Measurements from ENCODE around the gene INSIG1. TPM values are rescaled to one million over a fixed set of nuclear protein-coding genes. Genes with fewer than 3 reads are reported as not detected.

Gene INSIG1
- total and polyA plus RNA-seq, 2 of the 4 experiments (the other 2 are of a cell fraction) = 19.0 to 26.0 TPM

DNA sequence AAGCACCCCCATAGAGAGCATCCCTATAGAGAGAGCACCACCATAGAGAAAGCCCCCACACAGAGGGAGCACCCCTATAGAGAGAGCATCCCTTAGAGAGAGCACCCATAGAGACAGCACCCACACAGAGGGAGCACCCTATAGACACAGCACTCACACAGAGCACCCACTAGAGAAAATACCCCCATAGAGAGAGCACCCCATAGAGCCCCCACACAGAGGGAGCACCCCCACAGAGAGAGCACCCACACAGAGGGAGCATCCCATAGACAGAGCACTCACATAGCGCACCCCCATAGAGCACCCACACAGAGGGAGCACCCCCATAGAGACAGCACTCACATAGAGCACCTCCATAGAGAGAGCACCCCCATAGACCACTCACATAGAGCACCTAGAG, 48.6 kb downstream of the INSIG1 start:
- DNase-seq (no peak), ATAC-seq (ENCODE audit: low read depth) (no peak)
- H3K4me3 ChIP-seq (ENCODE audit: insufficient read depth, low read depth, low read length) = no peak overlapping the region
- in situ Hi-C loops (cut with MboI; ENCODE audit: low sequenced_read_pairs) (loop anchor here (10.0 kb wide), 2 partner anchors 151 to 421 kb away; no protein-coding TSS in a partner anchor), intact Hi-C loops (cut with micrococcal nuclease) (loop anchor here (10.0 kb wide), 1 partner anchor 341 kb away; the partner anchor contains the start of gene PAXIP1), dilution Hi-C loops (cut with HindIII; ENCODE audit: low sequenced_read_pairs, unreplicated experiment) (no loop called here)
- no peak overlapping the region for H3K14ac ChIP-seq (replicated peaks; ENCODE audit: low read depth, low read length)
- no TSS peak for BruUV-seq (replicated peaks)
- no peak overlapping the region for H3K56ac ChIP-seq (ENCODE audit: extremely low read depth, insufficient read depth, low read length)
- ChIA-PET CTCF (no interaction called here), POLR2A (ENCODE audit: unreplicated experiment) (no interaction called here)
- no peak overlapping the region for H2BK5ac ChIP-seq (ENCODE audit: low read depth, low read length, poor library complexity, severe bottlenecking)
- no peak overlapping the region for H2AFZ ChIP-seq (replicated peaks; ENCODE audit: low read length, poor library complexity)
- H3K9me1 ChIP-seq (ENCODE audit: insufficient read depth, low read length) = no peaks in the 10 kb centered on the region
- no peak overlapping the region for H4K8ac ChIP-seq (ENCODE audit: low read depth in 2 of 2, low read length in 2 of 2)
- H3K27me3 ChIP-seq (ENCODE audit: control insufficient read depth, insufficient read depth, low read length) = no peaks in the 10 kb centered on the region
- H2BK120ac ChIP-seq (ENCODE audit: low read depth, low read length) = no peak overlapping the region
- H3K9me3 ChIP-seq (ENCODE audit: control insufficient read depth, insufficient read depth, low read length) = no peaks in the 10 kb centered on the region
- H3K79me1 ChIP-seq (ENCODE audit: low read depth in 1 of 2, low read length in 2 of 2) = no peaks in the 10 kb centered on the region
- H3K23ac ChIP-seq (ENCODE audit: low read depth, low read length) = no peak overlapping the region
- no CpG with 5 or more reads among the region's 1 CpG for WGBS, 2 experiments (ENCODE audit: extremely low coverage in 2 of 2, insufficient read length in 1 of 2)
- H2AK5ac ChIP-seq (ENCODE audit: low read depth, low read length) = no peak overlapping the region
- H3K4ac ChIP-seq (ENCODE audit: low read depth, low read length) = no peak overlapping the region
- H4K5ac ChIP-seq (ENCODE audit: low read depth, low read length) = no peak overlapping the region
- no peak overlapping the region for H4K91ac ChIP-seq (ENCODE audit: insufficient read depth, low read depth, low read length)
- H3K27ac ChIP-seq (ENCODE audit: insufficient read depth, low read length) = no peak overlapping the region
- H2BK15ac ChIP-seq (ENCODE audit: low read depth, low read length) = no peak overlapping the region
- no peak overlapping the region for H2AK9ac ChIP-seq (replicated peaks; ENCODE audit: low read depth, low read length, poor library complexity)
- H3K4me1 ChIP-seq (ENCODE audit: control insufficient read depth, insufficient read depth, low read length) = no peaks in the 10 kb centered on the region
- H3K36me3 ChIP-seq (ENCODE audit: control insufficient read depth, insufficient read depth, low read length) = no peaks in the 10 kb centered on the region
- TF ChIP-seq POLR2A (IDR thresholded peaks at IDR 0.05; ENCODE audit: low read depth, low read length) (no peak), NFE2L2 (IDR thresholded peaks at IDR 0.05; ENCODE audit: low read depth, low read length) (no peak), FOS (IDR thresholded peaks at IDR 0.05; ENCODE audit: low read depth, low read length) (no peak), CHD1 (IDR thresholded peaks at IDR 0.05; ENCODE audit: low read depth, low read length) (no peak), RAD21 (IDR thresholded peaks at IDR 0.05; ENCODE audit: low read length) (no peak)
- TF ChIP-seq, protein P1, sequence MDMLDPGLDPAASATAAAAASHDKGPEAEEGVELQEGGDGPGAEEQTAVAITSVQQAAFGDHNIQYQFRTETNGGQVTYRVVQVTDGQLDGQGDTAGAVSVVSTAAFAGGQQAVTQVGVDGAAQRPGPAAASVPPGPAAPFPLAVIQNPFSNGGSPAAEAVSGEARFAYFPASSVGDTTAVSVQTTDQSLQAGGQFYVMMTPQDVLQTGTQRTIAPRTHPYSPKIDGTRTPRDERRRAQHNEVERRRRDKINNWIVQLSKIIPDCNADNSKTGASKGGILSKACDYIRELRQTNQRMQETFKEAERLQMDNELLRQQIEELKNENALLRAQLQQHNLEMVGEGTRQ (IDR thresholded peaks at IDR 0.05; ENCODE audit: low read depth, low read length) = no peak
- no peak overlapping the region for H2BK20ac ChIP-seq (ENCODE audit: low read depth, low read length)
- no peaks in the 10 kb centered on the region for H4K20me1 ChIP-seq (ENCODE audit: insufficient read depth, low read length)
- no peak overlapping the region for H3K4me2 ChIP-seq (ENCODE audit: low read depth, low read length)
- H3K9ac ChIP-seq (ENCODE audit: low read depth, low read length) = no peak overlapping the region
- H3K18ac ChIP-seq (ENCODE audit: low read depth, low read length) = no peak overlapping the region

Data from IMR-90 (cell line).